HG03045 (cell line): ENCODE measurements around the gene SSUH2.

ENCODE experiments used
- ATAC-seq: cut with Tn5 transposase; IDR thresholded peaks from one replicate; pipeline ENCODE4 v1.9.1; 2021; ENCODE audit warnings: mild to moderate bottlenecking, moderate library complexity; ENCODE audit not compliant: unreplicated experiment

SSUH2 gene

DNA sequence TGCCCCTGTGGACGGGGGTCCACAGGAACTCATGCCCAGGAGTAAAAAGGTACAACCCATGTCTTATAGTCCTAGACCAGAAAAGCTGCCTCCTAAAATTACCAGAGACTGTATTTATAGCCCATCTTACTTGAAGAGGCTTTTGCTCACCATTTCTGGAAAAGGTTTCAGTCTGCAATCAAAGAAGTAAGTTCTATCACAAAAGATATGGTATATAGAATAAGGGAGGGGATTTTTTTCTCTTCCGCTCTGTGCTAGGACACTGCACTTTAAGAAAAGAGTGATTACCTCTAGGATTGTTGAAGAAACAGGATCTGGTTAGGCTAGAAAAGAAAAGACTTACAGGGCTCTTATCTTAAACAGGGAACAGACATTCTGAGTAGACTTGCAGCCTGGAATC is 2.6 kb downstream of the SSUH2 start:
- no peak for ATAC-seq

GRCh38 chr3:8641472-8641871 is 3.1 kb downstream of the SSUH2 start:
- no peak for ATAC-seq

GRCh38 chr3:8640223-8640622 is 4.4 kb downstream of the SSUH2 start:
- ATAC-seq = no peak

DNA sequence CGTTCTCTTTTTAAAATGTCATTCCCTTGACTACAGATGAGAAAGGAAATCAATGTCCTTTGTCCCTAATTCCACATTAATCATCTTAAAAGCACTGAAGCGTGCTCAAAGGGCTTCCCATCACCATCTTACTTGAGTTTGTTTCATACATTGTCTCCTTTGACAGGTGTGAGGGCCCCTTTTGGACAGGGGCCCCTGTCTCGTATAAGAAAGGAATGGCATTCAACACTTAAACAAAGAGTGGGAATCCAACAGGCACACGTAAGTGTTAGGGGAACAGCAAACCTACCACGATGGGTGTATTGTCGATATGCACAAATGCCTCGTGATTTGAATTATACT is 5.0 kb downstream of the SSUH2 start:
- no peak for ATAC-seq

DNA sequence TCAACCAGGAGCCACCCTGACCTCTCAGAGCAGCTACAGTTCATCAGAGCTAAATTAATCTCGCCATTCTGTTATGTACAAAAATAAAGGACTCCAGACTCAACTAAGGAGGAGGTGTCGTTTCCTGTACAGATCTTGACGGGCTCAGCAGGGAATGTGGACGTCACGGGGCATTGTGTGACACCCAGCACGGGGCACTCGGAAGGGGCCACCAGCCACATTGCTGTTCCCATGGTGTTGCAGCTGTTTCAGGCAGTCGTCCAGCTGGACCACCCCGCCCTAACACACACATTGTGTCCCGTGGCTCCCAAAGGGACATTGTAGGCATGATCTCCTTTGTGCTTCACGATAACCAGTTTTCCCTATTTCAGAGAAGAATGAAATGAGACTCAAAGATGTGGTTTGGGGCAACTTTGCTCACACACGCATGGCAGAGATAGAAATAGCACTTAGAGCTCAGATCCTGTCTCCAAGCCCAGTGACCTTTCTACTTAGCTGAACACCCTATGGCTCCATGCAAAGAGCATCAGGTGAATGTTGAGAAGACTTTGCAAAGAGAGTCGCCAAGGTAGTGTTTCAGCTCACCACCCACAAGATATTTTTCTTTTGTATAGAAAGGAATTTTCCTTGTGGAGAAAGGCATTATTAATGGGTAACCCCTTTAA is 5.5 kb downstream of the SSUH2 start:
- ATAC-seq = no peak

DNA sequence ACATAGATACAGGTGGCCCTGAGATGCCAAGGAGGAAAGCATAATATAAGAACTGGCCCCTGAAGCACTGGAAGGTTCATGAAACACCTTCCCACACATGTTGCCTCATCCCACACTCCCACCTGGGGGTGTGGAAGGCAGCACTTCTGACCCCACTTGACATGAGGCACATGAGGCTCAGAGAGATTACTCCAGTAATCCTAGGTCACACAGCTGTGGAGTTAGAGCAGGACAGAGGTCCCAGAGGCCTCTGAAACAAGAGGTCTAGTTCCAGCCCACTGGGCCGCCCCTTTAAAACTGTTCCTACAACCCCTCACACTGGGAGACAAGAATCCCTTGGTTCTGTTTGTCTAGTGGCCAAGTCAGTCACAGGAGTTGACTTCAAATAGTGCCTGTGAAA is 7.2 kb downstream of the SSUH2 start:
- ATAC-seq = no peak

- ATAC-seq = no peak
These were observed 9.0 kb downstream of the SSUH2 start for GRCh38 chr3:8635631-8636030.

GRCh38 chr3:8635125-8635524 is 9.5 kb downstream of the SSUH2 start:
- ATAC-seq = no peak

GRCh38 chr3:8632402-8633237 is 12.0 kb downstream of the SSUH2 start:
- ATAC-seq = no peak

DNA sequence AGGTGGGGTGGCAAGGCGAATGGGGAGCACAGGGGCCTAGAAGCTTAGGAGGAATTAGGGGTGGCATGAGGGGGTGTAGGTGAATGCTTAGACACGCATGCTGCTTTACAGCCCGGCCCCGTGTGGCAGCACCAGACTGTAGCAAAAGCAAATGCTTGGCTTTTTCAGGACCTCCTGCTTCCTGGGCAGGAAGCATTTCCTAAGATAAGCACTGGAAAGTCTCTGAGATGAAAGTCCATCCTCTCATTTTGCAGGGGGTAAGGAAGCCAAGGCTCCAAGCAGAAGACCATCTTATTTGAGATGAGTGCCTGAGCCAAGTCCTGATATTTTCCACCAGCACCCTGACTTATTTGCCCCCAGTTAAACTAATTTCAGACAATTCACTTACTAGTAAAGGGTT is 12.9 kb downstream of the SSUH2 start:
- ATAC-seq = no peak

DNA sequence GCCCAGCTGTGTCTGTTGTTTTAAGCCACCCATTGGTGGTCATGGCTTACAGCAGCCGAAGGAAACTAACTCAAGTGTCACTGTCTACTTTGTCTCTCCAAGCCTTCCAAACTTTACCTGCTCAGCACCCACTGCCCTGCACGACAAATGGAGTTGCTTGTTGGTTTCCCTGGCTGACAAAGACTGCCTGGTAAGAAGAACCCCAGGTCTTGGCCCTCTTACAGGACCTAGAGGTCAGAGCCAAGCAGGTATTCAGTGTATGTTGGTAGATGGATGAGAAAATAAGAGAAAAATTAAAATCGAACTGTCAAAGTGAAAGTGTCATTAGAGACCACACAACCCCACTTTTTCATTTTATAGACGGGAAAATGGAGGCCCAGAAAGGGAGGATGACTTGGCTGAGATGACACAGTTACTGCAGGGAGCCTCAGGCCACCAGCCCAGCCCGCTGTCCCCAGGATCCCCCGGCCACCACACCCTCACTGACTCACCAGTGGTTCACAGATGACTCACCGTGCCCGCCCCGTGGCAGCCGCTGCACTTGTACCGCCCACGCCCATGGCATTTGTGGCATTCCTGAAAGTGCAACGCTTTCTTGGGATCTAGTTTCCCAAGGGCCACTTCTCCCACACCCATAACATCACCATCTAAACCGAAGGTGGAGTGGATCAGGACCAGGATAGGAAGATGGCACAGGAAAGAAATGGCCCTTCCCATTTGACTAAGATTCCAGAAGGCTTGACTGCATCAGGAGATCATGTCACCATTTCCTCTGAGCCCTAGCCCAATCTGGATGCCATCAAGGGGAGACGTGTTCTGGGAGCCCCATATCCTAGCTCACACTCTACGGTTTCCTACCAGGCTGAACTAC is 15.2 kb downstream of the SSUH2 start:
- ATAC-seq = peak; percentile 76

DNA sequence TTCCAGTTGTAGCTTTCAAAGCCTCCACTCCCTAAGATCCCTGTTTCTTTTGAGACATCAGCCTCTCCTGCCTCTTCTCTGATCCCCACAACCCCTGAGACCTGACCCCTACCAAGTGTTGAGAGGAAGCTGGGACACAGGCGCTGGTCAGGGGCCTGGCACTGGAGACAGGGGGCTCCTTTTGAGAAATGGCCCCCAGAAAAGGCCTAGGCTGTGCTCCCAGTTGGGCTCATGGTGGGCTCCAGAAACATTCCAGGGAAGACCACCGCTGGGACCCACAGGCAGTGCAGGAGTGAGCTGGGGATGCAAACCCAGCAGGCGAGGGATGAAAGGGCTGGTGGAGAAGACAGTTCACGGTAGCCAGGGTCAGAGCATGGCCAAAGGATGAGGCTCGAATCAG is 16.6 kb downstream of the SSUH2 start:
- ATAC-seq = no peak

DNA sequence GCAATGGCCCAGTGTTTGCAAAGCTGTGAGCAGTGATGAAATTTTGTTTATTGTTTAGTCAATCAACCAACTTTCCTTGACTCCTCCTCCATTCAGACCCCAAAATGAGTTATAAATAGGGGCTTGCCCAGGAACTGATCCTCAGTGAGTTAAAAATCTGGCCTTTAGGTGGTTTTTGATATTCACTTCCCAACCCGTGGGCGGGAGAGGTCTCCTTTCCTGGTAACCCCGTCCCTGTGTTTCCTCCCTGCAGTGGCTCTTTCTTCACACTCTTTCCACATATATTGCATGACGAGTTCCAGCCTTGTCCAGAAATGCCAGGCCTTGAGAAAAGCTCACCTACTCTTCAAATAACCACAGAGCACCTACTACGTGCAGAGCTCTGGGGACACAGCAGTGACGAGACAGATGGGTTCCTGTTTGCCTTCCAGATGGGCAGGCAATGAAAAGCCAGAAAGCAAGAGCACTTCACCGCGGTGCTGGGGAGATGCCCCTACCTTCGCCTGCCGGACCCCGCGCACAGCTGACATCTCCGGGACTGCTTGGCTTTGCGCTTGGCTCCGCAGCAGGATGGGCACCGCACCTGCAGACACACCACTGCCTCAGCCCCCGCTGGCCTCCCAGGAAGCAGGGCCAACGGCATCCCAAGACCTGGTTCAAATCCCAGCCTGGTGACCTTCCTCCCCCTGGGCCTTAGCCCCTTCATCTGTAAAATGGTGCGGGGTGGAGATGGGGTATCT is 17.2 kb downstream of the SSUH2 start:
- ATAC-seq = no peak

DNA sequence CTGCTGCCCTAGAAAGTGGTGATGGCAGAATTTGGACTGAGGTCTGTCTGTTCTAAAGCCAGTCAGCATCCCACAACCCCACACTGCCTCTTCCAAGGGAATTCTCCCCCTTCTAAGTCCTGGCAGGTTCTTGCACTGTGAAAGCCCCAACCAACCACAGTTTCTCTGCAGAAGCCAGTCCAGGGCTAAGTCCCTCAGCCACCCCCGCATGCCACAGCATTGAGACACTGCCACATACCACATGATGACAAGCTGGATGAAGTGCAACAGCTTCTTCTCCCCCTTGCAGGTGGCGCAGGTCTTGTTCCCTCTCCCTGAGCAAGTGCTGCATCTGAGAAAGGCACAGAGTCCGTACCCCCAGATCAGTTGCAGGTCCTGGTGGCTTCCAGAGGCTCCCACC is 18.6 kb downstream of the SSUH2 start:
- no peak for ATAC-seq

DNA sequence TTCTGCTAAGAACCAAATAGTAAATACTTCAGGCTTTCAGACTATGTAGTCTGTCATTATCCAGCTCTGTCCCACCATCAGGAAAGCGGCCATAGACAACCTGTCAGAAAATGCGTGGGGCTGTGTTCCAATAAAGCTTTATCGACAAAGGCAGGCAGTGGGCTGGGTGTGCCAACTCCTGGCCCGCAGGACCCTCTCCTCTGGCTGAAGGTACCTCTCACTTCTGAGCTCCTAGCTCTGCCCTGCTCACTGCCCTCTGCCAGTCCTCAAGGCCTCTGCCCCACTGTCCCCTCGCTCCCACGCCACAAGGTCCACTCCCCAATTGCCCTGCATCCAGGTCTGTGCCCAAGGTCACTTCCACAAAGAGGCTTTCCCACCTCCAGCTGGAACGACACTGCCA is 20.0 kb downstream of the SSUH2 start:
- no peak for ATAC-seq

DNA sequence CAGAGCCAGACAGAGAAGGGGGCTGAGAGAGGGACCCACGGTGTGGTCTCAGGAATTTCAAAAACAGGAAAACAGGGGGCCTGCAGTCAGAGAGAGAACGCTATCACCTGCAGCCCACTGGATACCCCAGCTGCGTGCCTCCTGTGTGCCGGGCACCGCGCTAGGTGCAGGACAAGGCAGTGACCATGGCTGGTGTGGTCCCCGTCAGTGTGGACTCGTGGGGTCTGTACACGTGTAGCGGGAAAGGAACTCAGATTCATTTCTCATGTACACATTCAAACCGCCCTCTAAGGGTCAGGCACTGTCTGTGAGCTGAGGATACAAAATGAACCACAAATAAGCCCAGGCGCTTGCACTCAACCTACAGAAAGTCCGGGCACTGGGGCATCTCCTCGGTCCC is 20.9 kb downstream of the SSUH2 start:
- ATAC-seq = no peak

DNA sequence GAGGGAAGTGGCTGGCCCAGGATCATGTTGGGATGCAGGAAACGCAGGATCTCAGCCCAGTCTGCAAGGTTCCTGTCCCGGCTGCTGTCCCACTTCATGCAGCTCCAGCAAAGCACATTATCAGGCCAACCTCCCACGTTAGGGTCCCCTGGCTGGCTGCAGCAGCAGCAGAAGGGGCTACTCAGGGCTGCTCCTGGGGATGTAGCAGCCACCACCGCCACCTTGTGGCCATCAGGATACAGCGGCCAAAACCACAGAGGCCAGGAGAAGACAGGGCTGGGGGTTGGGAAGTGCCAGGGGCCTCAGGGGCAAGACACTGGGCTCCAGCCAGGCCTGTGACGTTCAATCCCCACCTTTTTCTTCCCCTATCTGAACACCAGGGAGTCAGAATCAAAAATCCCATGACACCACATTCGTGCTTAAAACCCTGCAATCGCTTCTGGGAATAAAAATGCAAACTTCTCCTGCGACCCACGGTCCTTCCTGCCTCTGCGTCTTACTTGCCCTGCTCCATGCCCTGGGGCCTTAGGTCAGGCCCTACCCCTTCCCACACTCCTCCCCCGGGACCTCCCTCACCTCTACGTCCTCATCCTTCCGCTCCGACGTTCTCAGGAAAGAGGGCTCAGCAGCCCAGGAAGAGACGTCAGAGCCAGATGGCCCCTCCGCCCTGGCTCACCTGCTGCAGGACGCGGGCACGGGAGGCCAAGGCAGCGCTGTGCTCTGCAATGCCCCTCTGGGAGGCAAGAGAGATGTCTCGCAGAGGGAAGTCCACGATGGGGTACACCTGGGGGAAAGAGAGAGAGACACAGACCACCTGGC is 21.5 kb downstream of the SSUH2 start:
- ATAC-seq = peak; percentile 82

DNA sequence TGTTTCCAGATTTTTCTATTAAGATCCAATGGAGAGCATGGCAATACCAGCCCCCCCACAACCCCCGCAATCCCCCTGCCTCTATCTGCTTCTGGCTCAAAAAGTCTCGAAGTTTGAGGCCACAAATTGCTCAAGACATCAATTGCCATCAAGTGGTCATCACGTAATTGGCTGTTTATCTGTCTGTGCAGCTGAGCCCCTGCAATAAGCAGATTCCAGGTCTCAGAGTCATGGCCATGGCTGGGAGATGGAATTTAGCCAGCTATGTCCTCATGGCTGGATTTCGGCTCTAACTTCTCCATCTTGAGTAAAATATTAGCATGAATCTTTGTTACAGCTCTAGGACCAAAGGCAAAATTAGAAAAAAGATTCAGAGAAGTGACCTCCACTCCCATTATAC is 22.7 kb downstream of the SSUH2 start:
- ATAC-seq = no peak

DNA sequence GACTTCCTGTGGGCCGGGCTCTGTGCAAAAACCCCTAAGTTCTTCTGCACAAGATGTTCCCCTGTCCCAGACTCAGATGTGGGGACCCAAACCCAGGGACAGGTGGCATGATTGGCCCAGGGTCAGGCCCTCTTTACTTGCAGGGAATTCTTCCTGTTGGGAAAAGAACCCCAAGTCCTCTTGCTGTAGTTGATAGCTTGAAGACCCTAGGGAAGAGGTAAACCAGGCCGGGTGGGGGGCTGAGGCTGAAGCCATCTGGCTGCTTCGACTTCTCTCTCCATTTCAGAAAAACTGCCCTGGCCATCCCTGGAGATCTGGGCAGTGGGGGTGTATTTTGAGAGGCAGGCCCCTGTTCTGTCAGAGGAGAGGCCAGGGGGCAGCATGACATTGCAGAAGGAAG is 23.5 kb downstream of the SSUH2 start:
- ATAC-seq = no peak

DNA sequence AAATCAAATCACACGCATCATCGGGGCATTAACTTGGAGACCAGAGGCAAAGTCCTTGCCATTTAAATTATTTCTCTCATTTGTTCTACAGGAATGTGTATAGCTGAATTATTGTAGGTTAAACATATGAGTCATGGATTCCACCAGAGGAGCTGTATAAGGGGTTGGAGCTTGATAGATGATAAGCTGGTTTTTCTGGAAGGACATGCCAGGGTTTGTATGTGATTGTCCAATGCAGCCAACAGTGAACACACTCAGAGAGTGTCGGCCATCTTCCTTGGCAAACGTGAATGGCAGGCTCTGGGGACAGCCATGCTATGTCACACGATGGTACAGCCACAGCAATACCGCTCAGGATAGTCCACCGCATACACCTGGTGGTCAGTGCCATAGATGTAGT is 25.1 kb downstream of the SSUH2 start:
- ATAC-seq = no peak
